GM21360 (cell line): ENCODE results near the gene MT1G.
"Not testable (repeated sequence)": the region's sequence is repeated elsewhere in the genome, so short reads cannot be mapped to it uniquely, and the experiment has no call there.

Experiments used
- ATAC-seq: cut with Tn5 transposase; IDR thresholded peaks from one replicate; pipeline ENCODE4 v1.9.1; 2021; ENCODE audit warnings: mild to moderate bottlenecking, moderate library complexity; ENCODE audit not compliant: unreplicated experiment

Gene MT1G

DNA sequence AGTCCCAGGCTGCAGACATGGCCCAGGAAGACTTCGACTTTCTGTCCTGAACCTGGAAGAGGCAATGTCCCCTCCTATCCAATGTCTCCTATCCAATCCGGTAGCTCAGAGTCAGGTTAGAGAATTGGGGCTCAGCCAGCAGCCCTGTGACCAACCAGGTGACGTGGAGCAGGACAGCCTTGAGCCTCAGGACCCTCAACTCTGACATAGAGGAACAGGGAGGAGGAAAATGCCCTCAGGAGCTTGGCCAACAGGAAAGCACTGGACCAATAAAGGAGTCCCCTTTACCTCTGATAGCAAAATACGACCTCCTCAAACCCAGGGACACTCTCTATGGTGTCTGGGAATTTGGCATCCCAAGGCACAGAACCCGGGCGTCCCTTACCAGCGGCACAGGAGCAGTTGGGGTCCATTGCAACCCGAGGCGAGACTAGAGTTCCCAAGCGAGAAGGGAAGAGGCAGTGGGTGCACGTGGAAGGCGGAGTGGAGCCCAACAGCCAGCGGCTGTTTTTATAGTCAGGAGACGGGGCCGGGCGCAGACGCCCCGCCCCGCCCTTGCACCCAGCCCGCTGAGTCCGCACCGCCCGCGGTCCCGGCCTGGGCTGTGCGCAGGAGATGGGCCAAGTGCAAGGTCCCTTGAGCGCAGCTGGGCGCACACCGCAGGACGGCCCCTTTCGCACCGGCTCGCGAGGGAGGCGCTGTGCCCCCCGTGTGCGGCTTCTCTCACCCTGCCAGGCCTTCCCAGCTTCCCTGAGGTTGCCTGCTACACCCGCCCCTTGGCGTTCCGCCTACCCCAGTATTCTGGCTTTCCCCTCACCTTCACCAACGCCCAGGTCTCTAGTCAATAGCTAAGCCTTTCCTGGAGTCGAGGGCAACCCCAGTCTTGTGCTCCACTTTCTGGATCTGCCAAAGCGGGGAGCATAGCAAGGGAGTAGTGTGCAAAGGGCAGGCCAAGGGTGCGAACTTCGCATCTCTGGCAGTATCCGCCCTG, at the start of gene MT1G:
TSS of gene MT1G (minus strand) at position 485 of the 991 bp plus-strand sequence. CDS start at position 413, 72 bp downstream.
- no peak for ATAC-seq

DNA sequence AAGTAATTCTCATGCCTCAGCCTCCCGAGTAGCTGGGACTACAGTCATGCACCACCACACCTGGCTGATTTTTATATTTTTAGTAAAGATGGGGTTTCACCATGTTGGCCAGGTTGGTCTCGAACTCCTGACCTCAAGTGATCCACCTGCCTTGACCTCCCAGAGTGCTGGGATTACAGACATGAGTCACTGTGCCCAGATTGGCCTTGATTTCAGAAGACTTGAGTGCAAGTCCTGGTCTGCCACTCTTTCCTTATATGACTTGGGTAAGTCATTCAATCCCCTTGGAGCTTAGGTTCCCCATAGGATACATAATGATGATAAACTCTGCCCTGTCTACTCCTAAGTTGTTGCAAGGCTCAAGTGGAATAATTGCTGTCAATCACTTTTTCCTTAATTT, 49.7 kb upstream of the MT1G start:
- ATAC-seq: not testable (repeated sequence)

DNA sequence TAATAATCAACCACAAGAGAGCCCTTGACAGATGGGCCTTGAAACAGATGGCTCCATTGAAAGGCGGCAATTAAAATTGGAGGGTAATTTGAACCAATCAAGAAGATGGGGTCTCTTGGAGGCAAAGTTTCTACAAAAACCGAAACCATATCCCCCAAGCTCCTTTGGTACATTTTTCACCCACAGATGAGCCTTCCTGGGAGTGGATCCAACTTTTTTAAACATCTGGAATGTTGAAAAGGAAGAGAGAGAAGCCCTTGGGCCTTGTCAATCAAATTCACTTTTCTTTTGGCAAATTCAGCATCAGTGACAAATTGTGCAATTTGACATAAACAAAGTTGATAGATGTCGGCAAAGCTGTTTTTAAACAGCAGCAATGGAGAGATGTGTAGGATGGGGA, 48.9 kb upstream of the MT1G start:
- ATAC-seq: no peak

GRCh38 chr16:56715126-56715525, 47.3 kb upstream of the MT1G start:
- no peak for ATAC-seq

DNA sequence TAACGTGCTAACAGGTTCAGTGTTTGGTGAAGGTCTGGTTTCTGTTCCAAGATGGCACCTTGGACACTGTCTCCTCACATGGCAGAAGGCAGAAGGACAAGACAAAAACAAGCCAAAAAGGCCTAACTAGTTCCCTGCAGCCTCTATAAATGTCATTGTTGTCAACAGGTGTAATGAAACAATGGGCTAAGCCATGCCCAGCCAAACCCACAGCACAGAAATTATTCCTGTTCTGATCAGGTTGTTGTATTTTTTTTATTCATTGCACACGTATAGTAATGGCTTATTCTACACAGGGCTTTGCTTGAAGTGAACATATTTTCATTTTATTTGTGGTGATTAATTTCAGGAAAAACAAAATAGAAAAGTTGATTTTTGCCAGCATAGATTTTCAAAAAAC, 45.9 kb upstream of the MT1G start:
- ATAC-seq: no peak

- no peak for ATAC-seq
These were observed 44.0 kb upstream of the MT1G start for GRCh38 chr16:56711862-56712261.

GRCh38 chr16:56710181-56710737, 42.4 kb upstream of the MT1G start:
- no peak for ATAC-seq

GRCh38 chr16:56709443-56710040, 41.7 kb upstream of the MT1G start:
- no peak for ATAC-seq

DNA sequence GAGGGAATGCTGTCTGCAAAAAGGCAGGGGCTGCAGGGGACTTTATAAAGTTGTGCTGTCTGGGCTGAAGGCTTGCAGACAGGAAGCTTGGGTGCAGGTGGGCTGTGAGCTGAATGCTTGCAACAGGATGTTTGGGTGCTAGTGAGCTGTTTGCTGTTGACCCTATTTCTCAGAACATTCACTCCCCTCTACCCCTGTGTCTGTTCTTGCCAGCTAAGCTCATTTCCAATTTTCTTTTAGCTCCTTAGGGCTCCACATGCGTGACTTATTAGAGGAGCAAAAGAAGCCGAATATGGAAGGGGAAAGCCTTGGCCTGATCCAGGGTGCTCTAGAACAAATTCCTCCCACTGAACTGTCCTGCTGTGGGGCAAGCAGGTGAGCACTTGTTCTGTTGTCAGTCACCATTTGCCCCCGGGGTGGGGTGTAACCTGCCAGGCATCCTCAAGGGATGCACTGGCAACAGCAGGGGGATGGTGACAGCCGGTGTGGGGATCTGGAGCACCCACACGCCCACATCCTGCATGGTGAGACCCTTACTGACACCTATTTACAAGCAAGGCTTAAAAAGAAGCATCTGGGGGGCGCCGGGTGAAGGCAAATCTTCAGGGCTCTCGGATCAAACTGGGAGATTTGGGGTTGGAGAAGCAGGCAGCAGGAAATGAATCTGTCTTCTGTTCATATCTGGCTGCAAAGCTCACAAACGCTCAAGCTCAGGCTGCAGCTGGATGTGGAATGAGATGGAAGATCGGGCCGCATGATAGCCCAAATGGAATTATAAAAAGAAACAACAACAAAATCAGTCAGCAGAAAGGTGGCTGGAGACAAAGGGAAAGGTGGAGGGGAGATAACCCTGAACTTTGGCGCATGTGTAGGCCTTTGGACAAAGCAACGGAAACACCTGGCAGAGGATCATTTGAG, 40.9 kb upstream of the MT1G start:
- no peak for ATAC-seq

DNA sequence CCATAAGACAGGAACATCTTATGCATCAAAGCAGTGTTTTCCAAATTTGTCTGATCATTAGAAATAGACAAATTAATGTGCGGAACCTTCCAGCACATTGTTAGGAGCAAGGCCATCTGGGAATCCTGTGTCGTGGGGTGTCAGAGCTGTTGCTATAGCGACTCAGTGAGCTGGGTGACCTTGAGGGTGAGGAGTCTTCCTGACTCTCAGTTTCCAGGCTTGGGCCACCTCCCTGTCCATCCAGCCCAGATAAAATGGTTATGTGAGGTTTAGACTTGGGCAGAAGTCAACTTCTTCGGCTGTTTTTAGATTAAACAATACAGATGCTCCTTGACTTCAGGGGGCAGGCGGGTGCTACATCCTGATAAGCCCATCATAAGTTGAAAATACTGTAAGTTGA, 35.0 kb upstream of the MT1G start:
- ATAC-seq: no peak

DNA sequence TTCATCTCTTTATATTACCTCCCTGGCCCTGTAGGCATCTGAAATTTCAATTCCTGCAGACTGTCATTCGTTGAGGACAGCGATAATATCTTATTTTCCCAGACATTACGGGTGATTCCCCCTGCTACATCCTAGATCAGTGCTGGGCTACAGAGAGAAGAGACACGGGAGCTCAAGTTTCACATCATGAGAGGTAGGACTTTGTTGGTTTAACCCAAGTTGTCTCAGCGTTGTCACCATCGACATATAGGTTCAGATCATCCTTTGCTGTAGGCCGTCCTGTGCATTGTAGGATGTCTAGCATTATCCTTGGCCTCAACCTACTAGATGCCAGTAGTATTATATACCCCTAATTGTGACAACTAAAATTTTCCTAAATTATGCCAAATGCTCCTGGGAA, 33.7 kb upstream of the MT1G start:
- no peak for ATAC-seq

DNA sequence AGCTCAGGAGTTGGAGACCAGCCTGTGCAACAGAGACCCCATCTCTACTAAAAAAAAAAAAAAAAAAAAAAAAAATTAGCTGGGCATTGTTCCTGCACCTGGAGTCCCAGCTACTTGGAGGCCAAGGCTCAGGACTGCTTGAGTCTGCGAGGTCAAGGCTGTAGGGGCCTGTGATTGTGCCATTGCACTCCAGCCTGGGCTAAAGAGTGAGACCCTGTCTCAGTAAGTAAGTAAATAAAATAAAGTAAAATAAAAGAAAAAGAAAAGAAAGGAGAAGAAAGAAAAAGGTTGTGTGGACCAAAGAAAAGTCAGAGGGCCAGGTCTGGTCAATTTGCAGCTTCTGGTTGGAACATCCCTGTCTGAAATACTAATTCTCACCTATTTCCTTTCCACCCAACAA, 32.8 kb upstream of the MT1G start:
- no peak for ATAC-seq

GRCh38 chr16:56700195-56700594, 32.3 kb upstream of the MT1G start:
- ATAC-seq: no peak

DNA sequence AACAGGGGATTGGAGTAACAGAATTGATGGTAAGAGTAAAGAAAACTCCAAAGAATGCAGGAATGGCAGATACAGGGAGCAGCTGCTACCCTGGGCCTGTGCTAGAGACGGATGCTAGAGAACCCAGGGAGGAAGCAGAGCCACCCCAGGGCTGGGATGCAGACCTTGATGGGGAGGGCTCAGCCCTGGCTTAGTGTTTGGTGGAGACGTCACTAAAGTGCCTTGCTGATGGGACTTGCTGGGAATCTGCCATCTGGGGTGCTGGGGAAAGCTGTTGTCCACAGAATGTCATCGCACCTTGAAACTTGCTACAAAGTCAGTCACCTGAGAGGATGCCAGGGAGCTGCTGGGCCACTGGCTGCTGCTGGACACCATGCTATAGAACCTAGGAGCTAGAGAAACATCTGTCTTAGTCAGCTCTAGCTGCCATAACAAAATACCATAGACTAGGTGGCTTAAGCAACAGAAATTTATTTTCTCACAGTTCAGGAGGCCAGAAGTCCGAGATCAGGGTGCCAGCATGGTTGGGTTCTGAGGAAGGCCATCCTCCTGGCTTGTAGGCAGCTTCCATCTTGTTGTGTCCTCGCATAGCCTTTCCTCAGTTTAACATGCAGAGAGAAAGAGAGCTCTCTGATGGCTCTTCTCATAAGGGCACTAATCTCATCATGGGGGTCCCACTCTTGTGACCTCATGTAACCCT, 29.7 kb upstream of the MT1G start:
- ATAC-seq: no peak

- no peak for ATAC-seq
These were observed 27.4 kb upstream of the MT1G start for GRCh38 chr16:56695246-56695645.

GRCh38 chr16:56691885-56692284, 24.0 kb upstream of the MT1G start:
- no peak for ATAC-seq

- no peak for ATAC-seq
These were observed 22.7 kb upstream of the MT1G start for GRCh38 chr16:56690420-56691122.

DNA sequence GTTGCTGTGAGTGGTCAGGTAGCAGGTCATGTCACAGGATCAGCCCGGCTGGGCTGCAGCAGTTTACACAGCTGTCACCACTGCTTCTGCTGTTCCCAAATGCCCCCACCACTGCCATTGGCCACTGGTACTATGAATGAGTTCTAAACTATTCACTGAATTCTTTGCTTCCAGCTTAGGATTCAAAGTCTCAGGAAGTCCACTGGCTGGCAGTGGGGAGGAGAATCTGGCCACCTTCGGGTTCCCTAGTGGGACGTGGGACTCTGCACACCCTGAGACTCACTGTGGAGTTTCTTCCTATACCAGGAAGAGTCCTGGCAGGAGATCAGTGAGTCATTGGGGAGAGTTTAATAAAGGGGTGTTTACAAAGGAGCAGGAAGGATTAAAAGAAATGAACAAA, 21.3 kb upstream of the MT1G start:
- ATAC-seq: no peak

- ATAC-seq: no peak
These were observed 20.9 kb upstream of the MT1G start for GRCh38 chr16:56688762-56689161.

- no peak for ATAC-seq
These were observed 18.9 kb upstream of the MT1G start for GRCh38 chr16:56686758-56687157.
